ENCODE measurements around the gene RNF150. TPM values are rescaled to one million over a fixed set of nuclear protein-coding genes. Genes with fewer than 3 reads are reported as not detected.

RNF150 gene
- total and polyA plus RNA-seq, 7 donors: 0.46 to 69.0 (median 53.2) TPM

GRCh38 chr4:140903522-140904475 is 229.5 kb downstream of the RNF150 start:
- intact Hi-C loops (cut with DNase I): no loop called here
- WGBS, 2 donors: 63 to 71% methylated on average over 9 of the region's 9 CpGs
- no peaks in the 10 kb centered on the region for H3K27me3 ChIP-seq

DNA sequence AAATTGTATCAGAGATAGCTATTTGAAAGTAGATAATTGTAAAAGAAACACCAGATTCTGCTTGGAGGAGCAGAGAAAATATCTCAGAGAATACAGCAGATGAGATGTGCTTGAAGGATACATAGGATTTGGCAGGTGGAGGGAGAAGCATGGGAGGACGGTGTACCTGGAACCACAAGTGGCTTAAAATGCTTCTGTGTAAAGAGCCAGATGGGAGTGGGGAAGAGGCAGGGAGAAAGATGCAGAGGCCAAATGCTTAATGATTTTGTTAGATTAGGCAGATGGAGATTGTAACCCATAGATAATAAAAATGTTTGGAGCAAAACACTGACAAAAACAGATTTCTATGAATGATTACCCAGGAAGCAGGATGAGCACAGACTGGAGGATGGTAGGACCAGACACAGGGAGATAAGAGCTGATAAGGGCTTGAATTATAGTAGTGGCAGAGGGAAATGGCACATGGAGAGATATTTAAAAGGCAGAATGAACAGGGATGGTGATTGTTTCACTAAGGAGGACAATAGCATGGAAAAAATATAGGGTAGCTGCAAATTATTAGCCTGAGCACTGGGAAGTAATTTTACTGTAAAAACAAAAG is 231.4 kb downstream of the RNF150 start:
- H3K27ac ChIP-seq: no peak overlapping the region
- no peak overlapping the region for H3K4me3 ChIP-seq
- intact Hi-C loops (cut with DNase I): no loop called here
- no peaks in the 10 kb centered on the region for H3K9me3 ChIP-seq
- H3K27me3 ChIP-seq: no peaks in the 10 kb centered on the region
- DNase-seq: no peak
- 63 to 76% methylated on average over 1 of the region's 1 CpG for WGBS, 2 donors
- TF ChIP-seq POLR2AphosphoS5 (IDR thresholded peaks at IDR 0.05): no peak
- peaks cover 0 to 25% (median 18%) of the 10 kb centered on the region in 4 donors for H3K4me1 ChIP-seq
- H3K36me3 ChIP-seq: no peaks in the 10 kb centered on the region

More at GRCh38 chr4:140903522-140904475, 229.5 kb downstream of the RNF150 start:
- no peak overlapping the region for H3K27ac ChIP-seq
- TF ChIP-seq, protein P1, sequence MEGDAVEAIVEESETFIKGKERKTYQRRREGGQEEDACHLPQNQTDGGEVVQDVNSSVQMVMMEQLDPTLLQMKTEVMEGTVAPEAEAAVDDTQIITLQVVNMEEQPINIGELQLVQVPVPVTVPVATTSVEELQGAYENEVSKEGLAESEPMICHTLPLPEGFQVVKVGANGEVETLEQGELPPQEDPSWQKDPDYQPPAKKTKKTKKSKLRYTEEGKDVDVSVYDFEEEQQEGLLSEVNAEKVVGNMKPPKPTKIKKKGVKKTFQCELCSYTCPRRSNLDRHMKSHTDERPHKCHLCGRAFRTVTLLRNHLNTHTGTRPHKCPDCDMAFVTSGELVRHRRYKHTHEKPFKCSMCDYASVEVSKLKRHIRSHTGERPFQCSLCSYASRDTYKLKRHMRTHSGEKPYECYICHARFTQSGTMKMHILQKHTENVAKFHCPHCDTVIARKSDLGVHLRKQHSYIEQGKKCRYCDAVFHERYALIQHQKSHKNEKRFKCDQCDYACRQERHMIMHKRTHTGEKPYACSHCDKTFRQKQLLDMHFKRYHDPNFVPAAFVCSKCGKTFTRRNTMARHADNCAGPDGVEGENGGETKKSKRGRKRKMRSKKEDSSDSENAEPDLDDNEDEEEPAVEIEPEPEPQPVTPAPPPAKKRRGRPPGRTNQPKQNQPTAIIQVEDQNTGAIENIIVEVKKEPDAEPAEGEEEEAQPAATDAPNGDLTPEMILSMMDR (IDR thresholded peaks at IDR 0.05): no peak
- no peak for TF ChIP-seq POLR2AphosphoS5 (IDR thresholded peaks at IDR 0.05)
- no peak for TF ChIP-seq EP300 (IDR thresholded peaks at IDR 0.05)
- TF ChIP-seq POLR2A (IDR thresholded peaks at IDR 0.05): no peak
- no peaks in the 10 kb centered on the region for H3K9me3 ChIP-seq
- no peaks in the 10 kb centered on the region for H3K36me3 ChIP-seq
- H3K4me1 ChIP-seq: peaks cover 0 to 35% (median 21%) of the 10 kb centered on the region in 4 donors
- no peak overlapping the region for H3K4me3 ChIP-seq
- DNase-seq: no peak

DNA sequence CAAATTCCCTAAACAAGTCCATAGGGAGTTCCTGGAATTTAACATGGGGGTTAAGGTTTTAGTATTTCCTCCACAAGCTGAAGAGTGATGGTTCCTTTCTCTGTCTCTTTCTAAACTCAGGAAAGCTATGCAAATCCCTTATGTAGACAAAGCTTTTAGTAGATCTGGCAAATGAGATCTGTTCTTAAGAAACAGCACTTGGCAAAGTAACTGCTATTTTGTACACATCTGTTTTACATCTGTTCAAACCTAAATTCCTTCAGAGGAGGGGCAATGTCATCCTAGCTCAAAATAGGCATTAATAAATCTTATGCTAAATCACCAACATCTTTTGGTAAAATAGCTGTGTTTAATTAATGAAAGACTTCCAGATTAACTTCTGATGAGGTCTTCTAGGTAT is 239.3 kb downstream of the RNF150 start:
- Histone ChIP-seq H3K27ac (peak overlapping the region; percentile 5 to 61 (median 37)), H3K9me3 (no peaks in the 10 kb centered on the region), H3K36me3 (no peaks in the 10 kb centered on the region), H3K27me3 (no peaks in the 10 kb centered on the region), H3K4me3 (no peak overlapping the region), H3K4me1 (peaks cover 0 to 27% (median 21%) of the 10 kb centered on the region in 4 donors)
- intact Hi-C loops (cut with DNase I): no loop called here
- TF ChIP-seq EP300 (IDR thresholded peaks at IDR 0.05): no peak
- TF ChIP-seq POLR2AphosphoS5 (IDR thresholded peaks at IDR 0.05): peak in 3 of 4 donors; percentile 15 to 66 (median 64)
- no peak for DNase-seq

- peaks cover 0 to 17% (median 8%) of the 10 kb centered on the region in 4 donors for H3K4me1 ChIP-seq
- H3K27me3 ChIP-seq: no peaks in the 10 kb centered on the region
- H3K27ac ChIP-seq: no peak overlapping the region
- 50 to 67% methylated on average over 3 of the region's 3 CpGs for WGBS, 2 donors
- DNase-seq: no peak
- H3K9me3 ChIP-seq: no peaks in the 10 kb centered on the region
- H3K36me3 ChIP-seq: no peaks in the 10 kb centered on the region
- TF ChIP-seq EP300 (IDR thresholded peaks at IDR 0.05) (no peak), POLR2AphosphoS5 (IDR thresholded peaks at IDR 0.05) (no peak), POLR2A (IDR thresholded peaks at IDR 0.05) (no peak)
- TF ChIP-seq, protein P1 (IDR thresholded peaks at IDR 0.05): no peak
- no peak overlapping the region for H3K4me3 ChIP-seq
- intact Hi-C loops (cut with DNase I): no loop called here
Observed at GRCh38 chr4:140888054-140888453, 245.2 kb downstream of the RNF150 start.

GRCh38 chr4:140887467-140887866 is 245.8 kb downstream of the RNF150 start:
- Histone ChIP-seq H3K4me1 (peaks cover 0 to 15% (median 7%) of the 10 kb centered on the region in 4 donors), H3K4me3 (no peak overlapping the region), H3K36me3 (no peaks in the 10 kb centered on the region), H3K9me3 (no peaks in the 10 kb centered on the region), H3K27ac (no peak overlapping the region), H3K27me3 (no peaks in the 10 kb centered on the region)
- no peak for DNase-seq
- TF ChIP-seq EP300 (IDR thresholded peaks at IDR 0.05) (no peak), POLR2A (IDR thresholded peaks at IDR 0.05) (no peak), POLR2AphosphoS5 (IDR thresholded peaks at IDR 0.05) (no peak)
- TF ChIP-seq, protein P1 (IDR thresholded peaks at IDR 0.05): no peak
- 88 to 92% methylated on average over 2 of the region's 2 CpGs for WGBS, 2 donors
- intact Hi-C loops (cut with DNase I): no loop called here

Measured in sigmoid colon (tissue), 7 donors.